Tibial artery (tissue), 4 donors: Measurements from ENCODE around the gene TTLL7.
A peak's percentile ranks its signal among the peaks of the same experiment; 100 is the strongest.

Source experiments
- DNase-seq, 2 donors: peaks; one replicate each; pipeline ENCODE4 v3.0.0-alpha.2; 2019
- H3K27ac ChIP-seq, 2 donors: fragments of 200-600 bp; sonication (generic) in 1 of 2; 1 replicate in 1 of 2; 2 replicates in 1 of 2; pipeline ENCODE4 v1.5.1; 2018 to 2019; ENCODE audit warnings: mild to moderate bottlenecking in 1 of 2
- H3K27me3 ChIP-seq, 2 donors: fragments of 200-600 bp; sonication (generic) in 1 of 2; one replicate each; pipeline versions ENCODE4 v1.5.1 to v1.6.0; 2016 to 2019
- H3K36me3 ChIP-seq, 3 donors: fragments of 200-600 bp; sonication (generic) in 2 of 3; one replicate each; pipeline ENCODE4 v1.5.1; 2016 to 2019; ENCODE audit warnings: mild to moderate bottlenecking in 2 of 3
- H3K4me1 ChIP-seq, 4 donors: fragments of 200-600 bp; sonication (generic) in 2 of 4; 1 replicate in 3 of 4; 2 replicates in 1 of 4; pipeline ENCODE4 v1.5.1; 2016 to 2019
- H3K4me3 ChIP-seq, 2 donors: fragments of 200-600 bp; sonication (generic) in 1 of 2; 1 replicate in 1 of 2; 2 replicates in 1 of 2; pipeline ENCODE4 v1.5.1; 2018 to 2019; ENCODE audit warnings: mild to moderate bottlenecking in 2 of 2
- H3K9me3 ChIP-seq, 3 donors: fragments of 200-600 bp; sonication (generic) in 1 of 3; one replicate each; pipeline ENCODE4 v1.5.1; 2016 to 2019
- intact Hi-C: fragments of 100-400 bp; cut with DNase I; formaldehyde crosslinking; loops from one replicate; pipeline ENCODE4 v1.15.0; 2023; ENCODE audit warnings: low total_unique reads
- TF ChIP-seq, protein P1 (sequence below), 2 experiments: fragments of 200-600 bp in 1 of 2; fragments of 450-650 bp in 1 of 2; IDR thresholded peaks; one replicate each; pipeline ENCODE4 v1.5.1; 2017 to 2019; ENCODE audit warnings: antibody characterized with exemption in 2 of 2, mild to moderate bottlenecking in 1 of 2, moderate library complexity in 1 of 2

TTLL7 gene

DNA sequence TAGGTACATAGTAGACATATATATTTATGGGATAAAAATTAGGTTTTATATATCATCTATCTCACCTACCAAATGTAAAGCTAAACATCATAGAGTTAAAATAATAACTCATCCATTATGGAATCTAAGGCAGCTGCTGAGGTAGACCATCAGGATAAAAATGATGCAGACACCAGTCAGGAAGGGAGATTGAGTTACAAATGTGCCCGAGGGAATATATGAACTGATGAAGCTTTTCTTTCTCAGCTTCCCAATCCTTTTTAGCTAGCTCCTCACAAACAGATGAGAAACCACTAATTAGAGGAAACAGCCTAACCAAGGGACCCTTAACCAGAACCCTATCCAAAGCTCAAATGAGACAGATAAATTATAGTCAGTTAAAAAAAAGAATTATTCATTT is 20.9 kb downstream of the TTLL7 start:
- TF ChIP-seq, protein P1, sequence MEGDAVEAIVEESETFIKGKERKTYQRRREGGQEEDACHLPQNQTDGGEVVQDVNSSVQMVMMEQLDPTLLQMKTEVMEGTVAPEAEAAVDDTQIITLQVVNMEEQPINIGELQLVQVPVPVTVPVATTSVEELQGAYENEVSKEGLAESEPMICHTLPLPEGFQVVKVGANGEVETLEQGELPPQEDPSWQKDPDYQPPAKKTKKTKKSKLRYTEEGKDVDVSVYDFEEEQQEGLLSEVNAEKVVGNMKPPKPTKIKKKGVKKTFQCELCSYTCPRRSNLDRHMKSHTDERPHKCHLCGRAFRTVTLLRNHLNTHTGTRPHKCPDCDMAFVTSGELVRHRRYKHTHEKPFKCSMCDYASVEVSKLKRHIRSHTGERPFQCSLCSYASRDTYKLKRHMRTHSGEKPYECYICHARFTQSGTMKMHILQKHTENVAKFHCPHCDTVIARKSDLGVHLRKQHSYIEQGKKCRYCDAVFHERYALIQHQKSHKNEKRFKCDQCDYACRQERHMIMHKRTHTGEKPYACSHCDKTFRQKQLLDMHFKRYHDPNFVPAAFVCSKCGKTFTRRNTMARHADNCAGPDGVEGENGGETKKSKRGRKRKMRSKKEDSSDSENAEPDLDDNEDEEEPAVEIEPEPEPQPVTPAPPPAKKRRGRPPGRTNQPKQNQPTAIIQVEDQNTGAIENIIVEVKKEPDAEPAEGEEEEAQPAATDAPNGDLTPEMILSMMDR (IDR thresholded peaks at IDR 0.05): no peak
- Histone ChIP-seq H3K4me3 (no peak overlapping the region), H3K27ac (no peak overlapping the region), H3K36me3 (no peaks in the 10 kb centered on the region), H3K4me1 (peaks cover 0 to 37% (median 1%) of the 10 kb centered on the region in 4 donors), H3K27me3 (no peaks in the 10 kb centered on the region), H3K9me3 (no peaks in the 10 kb centered on the region)
- no peak for DNase-seq
- intact Hi-C loops: no loop called here

DNA sequence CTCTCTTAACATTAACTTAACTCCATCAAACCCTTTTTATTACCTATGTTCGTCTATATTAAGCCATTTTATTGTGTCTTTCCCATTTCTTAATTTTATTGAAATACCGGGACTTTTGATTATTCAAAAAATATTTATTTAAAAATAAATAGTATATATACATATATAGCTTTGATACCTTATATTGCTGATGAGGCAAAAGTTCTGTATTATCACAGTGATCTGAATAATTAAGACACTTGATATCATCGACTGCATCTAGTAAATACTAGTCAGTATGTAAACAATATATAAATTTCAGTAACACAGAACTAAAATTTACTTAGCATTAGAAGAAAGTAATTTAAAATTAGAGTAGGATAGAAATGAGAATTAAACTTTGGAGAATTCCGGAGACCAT is 22.0 kb downstream of the TTLL7 start:
- Histone ChIP-seq H3K27me3 (no peaks in the 10 kb centered on the region), H3K9me3 (no peaks in the 10 kb centered on the region), H3K4me3 (no peak overlapping the region), H3K4me1 (peaks cover 0 to 33% (median 1%) of the 10 kb centered on the region in 4 donors), H3K27ac (no peak overlapping the region), H3K36me3 (no peaks in the 10 kb centered on the region)
- DNase-seq: no peak
- intact Hi-C loops: no loop called here
- TF ChIP-seq, protein P1 (IDR thresholded peaks at IDR 0.05): no peak

DNA sequence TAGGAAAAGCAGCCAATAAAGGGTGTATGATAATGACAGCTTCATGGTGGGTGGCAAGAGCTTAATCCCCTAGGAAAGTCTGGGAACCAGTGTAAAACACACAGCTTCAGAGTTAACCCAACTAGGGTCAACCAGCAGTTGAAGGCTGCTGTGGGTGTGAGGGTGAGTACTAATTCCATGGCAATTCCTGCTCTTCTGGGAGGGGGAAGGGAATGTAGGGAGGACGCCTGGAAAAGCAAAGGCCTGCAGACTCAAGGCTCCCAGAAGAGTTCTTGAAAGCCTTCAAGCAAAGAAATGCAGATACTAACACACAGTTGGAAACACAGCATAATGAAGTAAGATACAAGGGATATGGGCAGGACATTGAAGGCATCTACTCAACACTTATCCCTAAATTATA is 28.1 kb downstream of the TTLL7 start:
- peaks cover 0 to 49% (median 8%) of the 10 kb centered on the region in 4 donors for H3K4me1 ChIP-seq
- H3K9me3 ChIP-seq: no peaks in the 10 kb centered on the region
- H3K27me3 ChIP-seq: no peaks in the 10 kb centered on the region
- TF ChIP-seq, protein P1 (IDR thresholded peaks at IDR 0.05): no peak
- peak overlapping the region; percentile 21 to 36 for H3K27ac ChIP-seq
- no peak for DNase-seq
- no peaks in the 10 kb centered on the region for H3K36me3 ChIP-seq
- no peak overlapping the region for H3K4me3 ChIP-seq
- intact Hi-C loops: no loop called here

DNA sequence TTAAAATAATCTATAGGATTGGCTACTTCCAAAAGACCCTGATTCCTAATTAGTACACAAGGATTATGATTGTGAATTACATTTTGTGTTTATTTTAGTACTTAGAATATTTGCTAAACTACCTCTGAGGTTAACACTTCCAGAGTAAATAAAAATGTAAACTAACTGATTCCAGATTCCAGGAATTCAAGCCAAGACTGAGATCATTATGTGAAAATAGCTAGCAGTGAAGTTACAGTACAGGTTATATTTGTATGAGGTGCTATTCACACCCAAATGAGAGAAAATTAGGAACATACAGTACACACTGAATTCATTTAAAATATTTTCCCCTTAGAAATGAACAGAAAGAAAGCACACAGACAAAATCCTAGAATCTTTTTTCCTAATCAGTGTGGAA is 28.8 kb downstream of the TTLL7 start:
- DNase-seq: no peak
- Histone ChIP-seq H3K27ac (peak overlapping the region; percentile 21 to 36), H3K4me1 (peaks cover 0 to 55% (median 8%) of the 10 kb centered on the region in 4 donors), H3K9me3 (no peaks in the 10 kb centered on the region), H3K36me3 (no peaks in the 10 kb centered on the region), H3K4me3 (no peak overlapping the region), H3K27me3 (no peaks in the 10 kb centered on the region)
- intact Hi-C loops: no loop called here
- TF ChIP-seq, protein P1 (IDR thresholded peaks at IDR 0.05): no peak

DNA sequence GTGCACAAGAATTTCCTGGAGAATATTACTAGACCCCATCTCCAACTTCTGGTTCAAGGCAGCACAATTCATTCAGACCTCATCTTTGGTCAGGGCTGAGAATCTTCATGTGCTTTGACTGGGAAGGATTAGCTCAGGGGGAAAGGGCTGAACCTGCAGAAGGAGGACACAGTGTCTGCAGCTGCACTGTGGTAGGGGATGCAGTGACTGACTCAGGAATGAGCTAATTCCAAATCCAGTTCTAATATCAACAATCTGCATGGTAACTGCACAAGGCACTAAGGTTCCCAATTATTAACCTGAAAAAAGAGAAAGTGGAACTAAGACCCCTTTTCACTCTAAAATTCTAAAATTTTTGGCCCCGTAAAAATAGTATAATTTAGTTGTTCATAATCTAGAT is 31.6 kb downstream of the TTLL7 start:
- intact Hi-C loops: no loop called here
- H3K9me3 ChIP-seq: no peaks in the 10 kb centered on the region
- TF ChIP-seq, protein P1 (IDR thresholded peaks at IDR 0.05): no peak
- DNase-seq: no peak
- no peaks in the 10 kb centered on the region for H3K27me3 ChIP-seq
- H3K4me1 ChIP-seq: peaks cover 0 to 83% (median 25%) of the 10 kb centered on the region in 4 donors
- H3K36me3 ChIP-seq: no peaks in the 10 kb centered on the region
- no peak overlapping the region for H3K4me3 ChIP-seq
- peak overlapping the region; percentile 3 to 41 for H3K27ac ChIP-seq

DNA sequence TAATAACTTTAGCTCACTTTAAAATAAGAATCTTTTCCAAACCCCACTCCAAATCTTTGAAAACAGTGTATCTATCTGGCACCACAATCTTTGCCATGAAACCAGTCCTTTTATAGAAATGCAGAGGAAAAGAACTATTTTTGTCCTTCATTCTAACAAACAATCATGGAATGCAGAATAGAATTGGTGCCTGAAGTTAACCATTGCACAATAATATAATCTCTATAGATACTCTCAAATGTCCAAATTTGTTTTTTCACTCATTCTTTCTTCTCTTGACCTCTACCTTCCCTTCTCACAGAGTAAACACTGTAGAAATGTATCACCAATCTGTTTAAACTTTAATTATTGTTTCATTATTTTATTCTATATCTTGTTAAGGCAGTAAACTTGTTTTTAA is 34.8 kb downstream of the TTLL7 start:
- Histone ChIP-seq H3K36me3 (no peaks in the 10 kb centered on the region), H3K27me3 (no peaks in the 10 kb centered on the region), H3K4me3 (no peak overlapping the region), H3K4me1 (peaks cover 0 to 91% (median 34%) of the 10 kb centered on the region in 4 donors), H3K9me3 (no peaks in the 10 kb centered on the region), H3K27ac (peak overlapping the region; percentile 74 to 79)
- intact Hi-C loops: no loop called here
- DNase-seq: no peak
- TF ChIP-seq, protein P1 (IDR thresholded peaks at IDR 0.05): no peak
